HepG2 (cell line): Measurements from ENCODE around the gene PALM. TPM values are rescaled to one million over a fixed set of nuclear protein-coding genes. Genes with fewer than 3 reads are reported as not detected.
A peak's percentile ranks its signal among the peaks of the same experiment; 100 is the strongest.

Experiments used
- ATRX ChIP-seq: sonication (generic); formaldehyde crosslinking; IDR thresholded peaks from 2 replicates; pipeline ENCODE4 v1.4.0; 2020; ENCODE audit warnings: missing genetic modification reagents, borderline replicate concordance
- BRD4 ChIP-seq: sonication (generic); formaldehyde crosslinking; IDR thresholded peaks from 2 replicates; pipeline ENCODE4 v1.4.0; 2020; ENCODE audit warnings: missing genetic modification reagents
- ERF ChIP-seq: IDR thresholded peaks from 2 replicates; pipeline ENCODE4 v1.6.1; 2018; ENCODE audit warnings: missing biosample characterization, missing genetic modification reagents
- GTF2F1 ChIP-seq: fragments of 150-350 bp; IDR thresholded peaks from 2 replicates; pipeline ENCODE4 v1.6.1; 2014; ENCODE audit warnings: low read length
- HNF4A ChIP-seq: sonication (generic); formaldehyde crosslinking; IDR thresholded peaks from 2 replicates; pipeline ENCODE4 v1.4.0; 2020; ENCODE audit warnings: missing genetic modification reagents
- KLF9 ChIP-seq: IDR thresholded peaks from 2 replicates; pipeline ENCODE4 v1.6.1; 2016; ENCODE audit warnings: low read depth
- MBNL3 ChIP-seq: fragments of 250-450 bp; sonication (Bioruptor Pico); conservative IDR thresholded peaks from 2 replicates; pipeline ENCODE4 v1.8.0; 2022; ENCODE audit warnings: mild to moderate bottlenecking, inconsistent platforms
- MNT ChIP-seq: fragments of 450-650 bp; IDR thresholded peaks from 2 replicates; pipeline ENCODE4 v1.6.1; 2016
- MZF1 ChIP-seq: sonication (generic); formaldehyde crosslinking; IDR thresholded peaks from 2 replicates; pipeline ENCODE4 v1.8.1; 2023; ENCODE audit warnings: mild to moderate bottlenecking, missing genetic modification reagents, borderline replicate concordance
- NCOR1 ChIP-seq: fragments of 200-600 bp; sonication (generic); IDR thresholded peaks from 2 replicates; pipeline ENCODE4 v1.7.0; 2017; ENCODE audit warnings: antibody characterized with exemption, low read length, borderline replicate concordance
- NFE2L1 ChIP-seq: sonication (generic); formaldehyde crosslinking; IDR thresholded peaks from 2 replicates; pipeline ENCODE4 v1.4.0; 2020; ENCODE audit warnings: missing genetic modification reagents, mild to moderate bottlenecking, borderline replicate concordance
- NFYB ChIP-seq: sonication (generic); formaldehyde crosslinking; IDR thresholded peaks from 2 replicates; pipeline ENCODE4 v1.4.0; 2020; ENCODE audit warnings: missing genetic modification reagents
- NR2C2 ChIP-seq: sonication (generic); formaldehyde crosslinking; IDR thresholded peaks from 2 replicates; pipeline ENCODE4 v1.4.0; 2020; ENCODE audit warnings: missing genetic modification reagents, mild to moderate bottlenecking, moderate library complexity, borderline replicate concordance
- PATZ1 ChIP-seq: sonication (generic); formaldehyde crosslinking; IDR thresholded peaks from 2 replicates; pipeline ENCODE4 v1.4.0; 2020; ENCODE audit warnings: missing genetic modification reagents
- PLRG1 ChIP-seq: fragments of 450-650 bp; conservative IDR thresholded peaks from 2 replicates; pipeline ENCODE4 v1.6.1; 2016
- PRMT3 ChIP-seq: sonication (generic); formaldehyde crosslinking; IDR thresholded peaks from 2 replicates; pipeline ENCODE4 v1.8.1; 2022; ENCODE audit warnings: low read depth, mild to moderate bottlenecking, moderate library complexity, missing genetic modification reagents, borderline replicate concordance
- RBFOX2 ChIP-seq: fragments of 200-400 bp; formaldehyde crosslinking; IDR thresholded peaks from 2 replicates; pipeline ENCODE4 v1.6.1; 2017; ENCODE audit warnings: low read depth, mild to moderate bottlenecking, low read length
- SIX4 ChIP-seq: sonication (generic); formaldehyde crosslinking; IDR thresholded peaks from 2 replicates; pipeline ENCODE4 v1.4.0; 2020; ENCODE audit warnings: missing genetic modification reagents
- TMF1 ChIP-seq: sonication (generic); formaldehyde crosslinking; IDR thresholded peaks from 2 replicates; pipeline ENCODE4 v1.8.1; 2022; ENCODE audit warnings: low read depth, missing genetic modification reagents
- ZMYM4 ChIP-seq: sonication (generic); formaldehyde crosslinking; IDR thresholded peaks from 2 replicates; pipeline ENCODE4 v1.8.1; 2023; ENCODE audit warnings: mild to moderate bottlenecking, missing genetic modification reagents
- ZNF10 ChIP-seq: sonication (generic); formaldehyde crosslinking; IDR thresholded peaks from 2 replicates; pipeline ENCODE4 v1.4.0; 2020; ENCODE audit warnings: mild to moderate bottlenecking, low read depth, missing genetic modification reagents, borderline replicate concordance
- ZNF335 ChIP-seq: sonication (generic); formaldehyde crosslinking; IDR thresholded peaks from 2 replicates; pipeline ENCODE4 v1.4.0; 2020; ENCODE audit warnings: missing genetic modification reagents
- ZNF33A ChIP-seq: sonication (generic); formaldehyde crosslinking; IDR thresholded peaks from 2 replicates; pipeline ENCODE4 v1.5.1; 2020; ENCODE audit warnings: missing genetic modification reagents, mild to moderate bottlenecking, moderate library complexity, borderline replicate concordance
- ZNF589 ChIP-seq: sonication (generic); formaldehyde crosslinking; conservative IDR thresholded peaks from 2 replicates; pipeline ENCODE4 v1.8.0; 2022; ENCODE audit warnings: mild to moderate bottlenecking, moderate library complexity, missing genetic modification reagents
- ZNF761 ChIP-seq: sonication (generic); formaldehyde crosslinking; conservative IDR thresholded peaks from 2 replicates; pipeline ENCODE4 v1.4.0; 2020; ENCODE audit warnings: mild to moderate bottlenecking, missing genetic modification reagents
- ZNF775 ChIP-seq: sonication (generic); formaldehyde crosslinking; IDR thresholded peaks from 2 replicates; pipeline ENCODE4 v1.4.0; 2020; ENCODE audit warnings: missing genetic modification reagents, mild to moderate bottlenecking, moderate library complexity, borderline replicate concordance
- ZNF850 ChIP-seq: sonication (generic); formaldehyde crosslinking; conservative IDR thresholded peaks from 2 replicates; pipeline ENCODE4 v1.9.0; 2021; ENCODE audit warnings: mild to moderate bottlenecking, missing genetic modification reagents
- ZSCAN22 ChIP-seq: sonication (generic); formaldehyde crosslinking; IDR thresholded peaks from 2 replicates; pipeline ENCODE4 v1.4.0; 2020; ENCODE audit warnings: mild to moderate bottlenecking, missing genetic modification reagents
- polyA plus RNA-seq, 8 experiments: library from polyadenylated mRNA; depleted of rRNA in 3 of 8; stranded (reverse) in 7 of 8; unstranded in 1 of 8; fragments of >200 nt; fragmentation: Illumina TruSeq in 4 of 8; extraction: Trizol in 4 of 8; gene quantifications; 2 replicates each; pipeline versions ENCODE4 v1.2.1 to v1.2.3, GENCODE V29; 2011 to 2016; ENCODE audit warnings: low read depth in 4 of 8, missing spikeins in 1 of 8, mixed read lengths in 1 of 8; ENCODE audit not compliant: insufficient read depth in 1 of 8
- total RNA-seq, 5 experiments: library from RNA; depleted of rRNA; stranded (reverse); fragments of >200 nt; fragmentation: Illumina TruSeq; extraction: Trizol; gene quantifications; 2 replicates each; pipeline ENCODE4 v1.2.3, GENCODE V29; 2016; ENCODE audit warnings: low read depth in 1 of 5
- TF ChIP-seq, protein P1 (sequence below): sonication (generic); formaldehyde crosslinking; IDR thresholded peaks from 2 replicates; pipeline ENCODE4 v1.4.0; 2020; ENCODE audit warnings: mild to moderate bottlenecking, low read depth, missing genetic modification reagents

PALM gene
- total and polyA plus RNA-seq, 2 of the 13 experiments (the other 11 are each of a cell fraction or from before 2014, with no cell fraction given), result 4.0 to 9.7 TPM

DNA sequence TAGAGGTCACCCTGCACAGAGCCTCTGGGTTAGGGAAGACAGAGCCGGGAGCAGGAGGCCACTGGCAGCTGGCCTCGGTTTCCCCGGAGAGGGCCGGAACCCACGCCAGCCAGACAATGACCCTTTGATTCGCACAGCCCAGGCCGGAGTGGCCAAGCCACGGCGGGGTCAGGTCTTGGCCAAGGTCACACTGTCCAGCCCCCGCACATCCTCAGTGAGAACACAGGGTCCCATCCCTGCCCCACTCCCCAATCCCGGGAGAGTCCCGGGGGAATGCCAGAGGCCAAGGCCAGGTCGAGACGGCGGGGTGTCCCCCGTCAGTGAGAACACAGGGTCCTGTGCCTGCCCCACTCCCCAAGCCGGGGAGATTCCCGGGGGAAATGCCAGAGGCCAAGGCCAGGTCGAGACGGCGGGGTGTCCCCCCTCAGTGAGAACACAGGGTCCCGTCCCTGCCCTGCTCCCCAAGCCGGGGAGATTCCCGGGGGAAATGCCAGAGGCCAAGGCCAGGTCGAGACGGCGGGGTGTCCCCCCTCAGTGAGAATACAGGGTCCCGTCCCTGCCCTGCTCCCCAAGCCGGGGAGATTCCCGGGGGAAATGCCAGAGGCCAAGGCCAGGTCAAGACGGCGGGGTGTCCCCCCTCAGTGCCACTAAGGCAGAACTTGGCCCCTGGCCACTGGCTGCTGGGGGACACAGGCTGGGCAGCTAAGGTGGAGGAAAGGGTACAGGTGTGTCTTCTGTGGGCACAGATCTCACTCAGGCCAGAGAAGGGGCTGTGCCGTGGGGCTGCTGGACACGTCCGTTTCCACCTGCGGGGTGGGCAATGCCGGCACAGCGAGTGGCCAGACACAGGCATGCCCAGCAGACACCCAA lies 34.2 kb upstream of the PALM start (continued):
- TF ChIP-seq MNT, result no peak
- TF ChIP-seq ERF, result no peak
- TF ChIP-seq HNF4A (CRISPR knock-in tag), result peak; percentile 7
- no peak for TF ChIP-seq ZNF761 (CRISPR knock-in tag)
- TF ChIP-seq SIX4 (CRISPR knock-in tag), result no peak
- no peak for TF ChIP-seq ZNF775 (CRISPR knock-in tag)
- no peak for TF ChIP-seq RBFOX2
- TF ChIP-seq ZNF589, result no peak
- no peak for TF ChIP-seq NFE2L1 (CRISPR knock-in tag)
- no peak for TF ChIP-seq ZMYM4
- TF ChIP-seq ZNF850 (CRISPR knock-in tag), result no peak
- no peak for TF ChIP-seq PLRG1
- no peak for TF ChIP-seq NFYB (CRISPR knock-in tag)
- no peak for TF ChIP-seq ZNF10 (CRISPR knock-in tag)
- no peak for TF ChIP-seq TMF1 (CRISPR knock-in tag)
- no peak for TF ChIP-seq ZNF335 (CRISPR knock-in tag)
- no peak for TF ChIP-seq ATRX (CRISPR knock-in tag)
- TF ChIP-seq ZSCAN22, result no peak
- TF ChIP-seq MBNL3, result no peak
- TF ChIP-seq KLF9 (CRISPR knock-in tag), result no peak
- TF ChIP-seq PRMT3 (CRISPR knock-in tag), result no peak
- no peak for TF ChIP-seq GTF2F1
- TF ChIP-seq, protein P1, sequence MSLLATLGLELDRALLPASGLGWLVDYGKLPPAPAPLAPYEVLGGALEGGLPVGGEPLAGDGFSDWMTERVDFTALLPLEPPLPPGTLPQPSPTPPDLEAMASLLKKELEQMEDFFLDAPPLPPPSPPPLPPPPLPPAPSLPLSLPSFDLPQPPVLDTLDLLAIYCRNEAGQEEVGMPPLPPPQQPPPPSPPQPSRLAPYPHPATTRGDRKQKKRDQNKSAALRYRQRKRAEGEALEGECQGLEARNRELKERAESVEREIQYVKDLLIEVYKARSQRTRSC (CRISPR knock-in tag), result no peak
- TF ChIP-seq BRD4 (CRISPR knock-in tag), result no peak
- peak; percentile 44; the same call in 1 of the 2 replicates for TF ChIP-seq PATZ1 (CRISPR knock-in tag)
- TF ChIP-seq ZNF33A (CRISPR knock-in tag), result no peak
- no peak for TF ChIP-seq MZF1
- peak; percentile 42; the same call in 1 of the 2 replicates for TF ChIP-seq NR2C2
- TF ChIP-seq NCOR1, result peak; percentile 57; the same call in 1 of the 2 replicates
